Neural cell (in vitro differentiated cells): Measurements from ENCODE around the gene CFAP210. TPM values are rescaled to one million over a fixed set of nuclear protein-coding genes. Genes with fewer than 3 reads are reported as not detected.

Experiments
- H2AFZ ChIP-seq: fragments of 200-600, 300-800 bp; sonication (generic), shearing (Covaris generic); 2 replicates; pipeline ENCODE4 v1.6.0; 2014; ENCODE audit warnings: low read depth, mild to moderate bottlenecking, antibody characterized with exemption, low read length, moderate library complexity
- H3F3A ChIP-seq: fragments of 200-600 bp; shearing (Covaris generic); 2 replicates; pipeline ENCODE4 v1.6.1; 2016; ENCODE audit warnings: mild to moderate bottlenecking, moderate library complexity, mixed read lengths, antibody characterized with exemption, low read length; ENCODE audit not compliant: insufficient read depth, poor library complexity, severe bottlenecking
- H3K27ac ChIP-seq: fragments of 200-600, 300-800 bp; sonication (generic), shearing (Covaris generic); 2 replicates; pipeline ENCODE4 v1.5.1; 2014; ENCODE audit warnings: mild to moderate bottlenecking, low read length, moderate library complexity
- H3K27me3 ChIP-seq: fragments of 300-800, 200-600 bp; sonication (generic), shearing (Covaris generic); 2 replicates; pipeline ENCODE4 v1.6.0; 2014; ENCODE audit warnings: mild to moderate bottlenecking, low read depth, low read length, moderate library complexity; ENCODE audit not compliant: insufficient read depth
- H3K36me3 ChIP-seq: fragments of 300-800, 200-600 bp; sonication (generic), shearing (Covaris generic); 2 replicates; pipeline ENCODE4 v1.5.1; 2014; ENCODE audit warnings: mild to moderate bottlenecking, antibody characterized with exemption, low read length, moderate library complexity; ENCODE audit not compliant: insufficient read depth
- H3K4me2 ChIP-seq: fragments of 300-800, 200-600 bp; sonication (generic), shearing (Covaris generic); 2 replicates; pipeline ENCODE4 v1.6.0; 2014; ENCODE audit warnings: mild to moderate bottlenecking, low read length
- H3K4me3 ChIP-seq: fragments of 300-800, 200-600 bp; sonication (generic), shearing (Covaris generic); 2 replicates; pipeline ENCODE4 v1.5.1; 2014; ENCODE audit warnings: mild to moderate bottlenecking, low read length, moderate library complexity
- H3K79me2 ChIP-seq: fragments of 200-600 bp; shearing (Covaris generic); replicated peaks from 2 replicates; pipeline ENCODE4 v1.6.0; 2014; ENCODE audit warnings: mild to moderate bottlenecking, low read length, moderate library complexity; ENCODE audit not compliant: insufficient read depth
- H3K9ac ChIP-seq: fragments of 300-800, 200-600 bp; sonication (generic), shearing (Covaris generic); 2 replicates; pipeline ENCODE4 v1.6.1; 2016; ENCODE audit warnings: mild to moderate bottlenecking, low read length, mixed read lengths
- H3K9me2 ChIP-seq: fragments of 200-600 bp; shearing (Covaris generic); 2 replicates; pipeline ENCODE4 v1.6.1; 2016; ENCODE audit warnings: mild to moderate bottlenecking, low read length, mixed read lengths; ENCODE audit not compliant: insufficient read depth
- H3K9me3 ChIP-seq: fragments of 200-600, 300-800 bp; sonication (generic), shearing (Covaris generic); 2 replicates; pipeline ENCODE4 v1.6.1; 2016; ENCODE audit warnings: mild to moderate bottlenecking, mixed run types, low read length, moderate library complexity, mixed read lengths
- H4K20me1 ChIP-seq: fragments of 200-600 bp; shearing (Covaris generic); 2 replicates; pipeline ENCODE4 v1.6.1; 2016; ENCODE audit warnings: mild to moderate bottlenecking, mixed run types; ENCODE audit not compliant: insufficient read depth
- CTCF ChIP-seq: fragments of 450-650 bp; IDR thresholded peaks from 2 replicates; pipeline ENCODE4 v1.5.1; 2014; ENCODE audit warnings: antibody characterized with exemption, mild to moderate bottlenecking, moderate library complexity; ENCODE audit not compliant: poor library complexity, severe bottlenecking
- EP300 ChIP-seq: fragments of 450-650 bp; conservative IDR thresholded peaks from 2 replicates; pipeline ENCODE4 v1.6.1; 2014; ENCODE audit warnings: antibody characterized with exemption, mild to moderate bottlenecking, moderate library complexity; ENCODE audit not compliant: poor library complexity, severe bottlenecking
- EZH2 ChIP-seq: fragments of 200-600, 300-800 bp; shearing (Covaris generic), sonication (generic); IDR thresholded peaks from 2 replicates; pipeline ENCODE4 v1.6.1; 2014; ENCODE audit warnings: antibody characterized with exemption, low read length, borderline replicate concordance, mild to moderate bottlenecking; ENCODE audit not compliant: insufficient read depth, poor library complexity, severe bottlenecking
- MXI1 ChIP-seq: fragments of 450-650 bp; conservative IDR thresholded peaks from 2 replicates; pipeline ENCODE4 v1.6.1; 2014; ENCODE audit warnings: antibody characterized with exemption, mild to moderate bottlenecking; ENCODE audit not compliant: poor library complexity, severe bottlenecking
- POLR2AphosphoS5 ChIP-seq: IDR thresholded peaks from 2 replicates; pipeline ENCODE4 v1.6.1; 2012
- RAD21 ChIP-seq: fragments of 450-650 bp; conservative IDR thresholded peaks from 2 replicates; pipeline ENCODE4 v1.6.1; 2014; ENCODE audit warnings: antibody characterized with exemption, mild to moderate bottlenecking, moderate library complexity
- REST ChIP-seq: IDR thresholded peaks from 2 replicates; pipeline ENCODE4 v1.6.1; 2012; ENCODE audit warnings: borderline replicate concordance
- SMC3 ChIP-seq: fragments of 450-650 bp; conservative IDR thresholded peaks from 2 replicates; pipeline ENCODE4 v1.6.1; 2014; ENCODE audit warnings: antibody characterized with exemption, mild to moderate bottlenecking, moderate library complexity; ENCODE audit not compliant: poor library complexity
- TAF1 ChIP-seq: IDR thresholded peaks from 2 replicates; pipeline ENCODE4 v1.6.1; 2012; ENCODE audit warnings: low read depth
- polyA plus RNA-seq: library from polyadenylated mRNA; depleted of rRNA; stranded (reverse); fragments of >200 nt; gene quantifications from 2 replicates; pipeline ENCODE4 v1.2.3, GENCODE V29; 2014

Gene CFAP210
- polyA plus RNA-seq, 1 donor from 2014 or later, result 0.20 TPM

GRCh38 chr2:169670215-169670651 is 24.0 kb downstream of the CFAP210 start:
- no peak overlapping the region for H3K9ac ChIP-seq
- no peaks in the 10 kb centered on the region for H3F3A ChIP-seq
- no peaks in the 10 kb centered on the region for H3K27me3 ChIP-seq
- H2AFZ ChIP-seq, result no peak overlapping the region
- no peaks in the 10 kb centered on the region for H3K9me2 ChIP-seq
- no peak overlapping the region for H3K4me2 ChIP-seq
- H3K4me3 ChIP-seq, result no peak overlapping the region
- H3K79me2 ChIP-seq, result no peaks in the 10 kb centered on the region
- H3K27ac ChIP-seq, result no peak overlapping the region
- no peaks in the 10 kb centered on the region for H3K36me3 ChIP-seq
- no peaks in the 10 kb centered on the region for H3K9me3 ChIP-seq
- no peak for TF ChIP-seq MXI1
- TF ChIP-seq TAF1, result no peak
- no peak for TF ChIP-seq CTCF
- TF ChIP-seq EZH2, result no peak
- no peak for TF ChIP-seq SMC3
- TF ChIP-seq RAD21, result no peak
- no peak for TF ChIP-seq EP300
- no peak for TF ChIP-seq POLR2AphosphoS5
- no peak for TF ChIP-seq REST
- no peaks in the 10 kb centered on the region for H4K20me1 ChIP-seq

GRCh38 chr2:169667583-169667982 is 26.6 kb downstream of the CFAP210 start:
- H3F3A ChIP-seq, result no peaks in the 10 kb centered on the region
- H2AFZ ChIP-seq, result no peak overlapping the region
- no peaks in the 10 kb centered on the region for H3K27me3 ChIP-seq
- no peak overlapping the region for H3K4me2 ChIP-seq
- no peaks in the 10 kb centered on the region for H3K9me3 ChIP-seq
- no peaks in the 10 kb centered on the region for H3K79me2 ChIP-seq
- no peaks in the 10 kb centered on the region for H4K20me1 ChIP-seq
- no peaks in the 10 kb centered on the region for H3K36me3 ChIP-seq
- H3K4me3 ChIP-seq, result no peak overlapping the region
- no peak overlapping the region for H3K27ac ChIP-seq
- H3K9me2 ChIP-seq, result no peaks in the 10 kb centered on the region
- no peak overlapping the region for H3K9ac ChIP-seq
- TF ChIP-seq RAD21 (no peak), EZH2 (no peak), REST (no peak), POLR2AphosphoS5 (no peak), SMC3 (no peak), MXI1 (no peak), CTCF (no peak), EP300 (no peak), TAF1 (no peak)
